PC-3 (cell line): Measurements from ENCODE around the gene NUDT13. TPM values are rescaled to one million over a fixed set of nuclear protein-coding genes. Genes with fewer than 3 reads are reported as not detected.
"Not testable (repeated sequence)": the region's sequence is repeated elsewhere in the genome, so short reads cannot be mapped to it uniquely, and the experiment has no call there.

ENCODE experiments used
- ATAC-seq: fragments of 200-7000 bp; cut with Tn5 transposase; 2 replicates; pipeline ENCODE4 v1.9.1; 2020; ENCODE audit warnings: mild to moderate bottlenecking, moderate library complexity
- BruUV-seq: library from RNA; stranded (reverse); fragments of 400-500 nt; replicated peaks from 2 replicates; lab custom pipeline; 2021; lab: Mats Ljungman, UMichigan
- CTCF ChIA-PET: fragments of 300-600 bp; sonication (Branson Sonifier 250); formaldehyde crosslinking; loops from one replicate; lab custom pipeline; 2022; ENCODE audit warnings: antibody characterized with exemption; lab: Charles Lee
- POLR2A ChIA-PET: fragments of 300-600 bp; sonication (Branson Sonifier 250); formaldehyde crosslinking; loops from one replicate; lab custom pipeline; 2022; ENCODE audit warnings: antibody characterized with exemption; ENCODE audit not compliant: unreplicated experiment; lab: Charles Lee
- DNase-seq: peaks from one replicate; pipeline ENCODE4 v3.0.0-alpha.2; 2015
- H2AFZ ChIP-seq: fragments of 300-600 bp; sonication (generic); 2 replicates; pipeline ENCODE4 v1.6.0; 2016; ENCODE audit warnings: antibody characterized with exemption, low read length
- H3F3A ChIP-seq: fragments of 300-600 bp; sonication (generic); one replicate; pipeline ENCODE4 v1.6.0; 2017; ENCODE audit warnings: antibody characterized with exemption, low read length, control low read depth, mild to moderate bottlenecking; ENCODE audit not compliant: unreplicated experiment
- H3K27ac ChIP-seq: fragments of 300-600 bp; sonication (generic); 2 replicates; pipeline ENCODE4 v1.5.1; 2016; ENCODE audit warnings: mild to moderate bottlenecking, low read length
- H3K27me3 ChIP-seq: fragments of 300-600 bp; sonication (generic); 2 replicates; pipeline ENCODE4 v1.6.1; 2016; ENCODE audit warnings: low read length, mixed read lengths
- H3K36me3 ChIP-seq: fragments of 300-600 bp; sonication (generic); 2 replicates; pipeline ENCODE4 v1.6.1; 2016; ENCODE audit warnings: low read depth, mixed run types, low read length, mixed read lengths
- H3K4me1 ChIP-seq: fragments of 300-600 bp; sonication (generic); 2 replicates; pipeline ENCODE4 v1.5.1; 2016; ENCODE audit warnings: low read length; ENCODE audit not compliant: insufficient read depth
- H3K4me2 ChIP-seq: fragments of 300-600 bp; sonication (generic); 2 replicates; pipeline ENCODE4 v1.6.0; 2016; ENCODE audit warnings: low read length
- H3K4me3 ChIP-seq: fragments of 300-600 bp; sonication (generic); 2 replicates; pipeline ENCODE4 v1.5.1; 2016; ENCODE audit warnings: mild to moderate bottlenecking, low read length, mixed read lengths
- H3K79me2 ChIP-seq: fragments of 300-600 bp; sonication (generic); 2 replicates; pipeline ENCODE4 v1.6.1; 2017; ENCODE audit warnings: low read length, mixed read lengths
- H3K9ac ChIP-seq: fragments of 300-600 bp; sonication (generic); 2 replicates; pipeline ENCODE4 v1.6.0; 2016; ENCODE audit warnings: mild to moderate bottlenecking, low read length
- H3K9me2 ChIP-seq: fragments of 300-600 bp; sonication (generic); replicated peaks from 2 replicates; pipeline ENCODE4 v1.6.1; 2016; ENCODE audit warnings: mixed run types, low read length, mixed read lengths
- H3K9me3 ChIP-seq: fragments of 300-600 bp; sonication (generic); 2 replicates; pipeline ENCODE4 v1.6.1; 2016; ENCODE audit warnings: low read length, mixed read lengths
- H4K20me1 ChIP-seq: fragments of 300-600 bp; sonication (generic); 2 replicates; pipeline ENCODE4 v1.6.1; 2016; ENCODE audit warnings: low read length, mixed read lengths
- EZH2 ChIP-seq: fragments of 300-600 bp; sonication (generic); IDR thresholded peaks from one replicate; pipeline ENCODE4 v1.6.1; 2017; ENCODE audit warnings: antibody characterized with exemption, mild to moderate bottlenecking, low read length; ENCODE audit not compliant: unreplicated experiment
- EZH2phosphoT487 ChIP-seq: fragments of 300-600 bp; sonication (generic); IDR thresholded peaks from 2 replicates; pipeline ENCODE4 v1.6.1; 2018; ENCODE audit warnings: mild to moderate bottlenecking, antibody characterized with exemption, low read length, borderline replicate concordance
- intact Hi-C: fragments of 100-400 bp; cut with micrococcal nuclease; formaldehyde crosslinking; loops from 2 replicates; pipeline ENCODE4 v1.9.0; 2023
- total RNA-seq: library from RNA; depleted of rRNA; stranded (reverse); fragments of >200 nt; gene quantifications from 2 replicates; pipeline ENCODE4 v1.2.3, GENCODE V29; 2014
- TF ChIP-seq, protein P1 (sequence below): fragments of 300-600 bp; sonication (generic); conservative IDR thresholded peaks from 2 replicates; pipeline ENCODE4 v1.5.1; 2017; ENCODE audit warnings: antibody characterized with exemption, low read depth, mild to moderate bottlenecking, low read length

NUDT13 gene
- total RNA-seq, 1 experiment from 2014 or later = 1.8 TPM

GRCh38 chr10:73139251-73139650 lies 29.0 kb downstream of the NUDT13 start:
- no peak overlapping the region for H3K4me2 ChIP-seq
- no peaks in the 10 kb centered on the region for H3F3A ChIP-seq
- TF ChIP-seq EZH2 (no peak), EZH2phosphoT487 (no peak)
- TF ChIP-seq, protein P1, sequence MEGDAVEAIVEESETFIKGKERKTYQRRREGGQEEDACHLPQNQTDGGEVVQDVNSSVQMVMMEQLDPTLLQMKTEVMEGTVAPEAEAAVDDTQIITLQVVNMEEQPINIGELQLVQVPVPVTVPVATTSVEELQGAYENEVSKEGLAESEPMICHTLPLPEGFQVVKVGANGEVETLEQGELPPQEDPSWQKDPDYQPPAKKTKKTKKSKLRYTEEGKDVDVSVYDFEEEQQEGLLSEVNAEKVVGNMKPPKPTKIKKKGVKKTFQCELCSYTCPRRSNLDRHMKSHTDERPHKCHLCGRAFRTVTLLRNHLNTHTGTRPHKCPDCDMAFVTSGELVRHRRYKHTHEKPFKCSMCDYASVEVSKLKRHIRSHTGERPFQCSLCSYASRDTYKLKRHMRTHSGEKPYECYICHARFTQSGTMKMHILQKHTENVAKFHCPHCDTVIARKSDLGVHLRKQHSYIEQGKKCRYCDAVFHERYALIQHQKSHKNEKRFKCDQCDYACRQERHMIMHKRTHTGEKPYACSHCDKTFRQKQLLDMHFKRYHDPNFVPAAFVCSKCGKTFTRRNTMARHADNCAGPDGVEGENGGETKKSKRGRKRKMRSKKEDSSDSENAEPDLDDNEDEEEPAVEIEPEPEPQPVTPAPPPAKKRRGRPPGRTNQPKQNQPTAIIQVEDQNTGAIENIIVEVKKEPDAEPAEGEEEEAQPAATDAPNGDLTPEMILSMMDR = no peak
- H3K27me3 ChIP-seq = no peaks in the 10 kb centered on the region
- no peak overlapping the region for H3K27ac ChIP-seq
- no peaks in the 10 kb centered on the region for H3K79me2 ChIP-seq
- peaks cover 3% of the 10 kb centered on the region; the same call in 1 of the 2 replicates for H3K4me1 ChIP-seq
- POLR2A ChIA-PET = interaction anchor here (0.5 to 0.6 kb wide), 5 partner anchors 28 to 197 kb away, joined by 3 to 22 read pairs (median 3); partner anchors contain the start of gene DNAJC9
- H3K36me3 ChIP-seq = peaks cover 73% of the 10 kb centered on the region
- no peak for ATAC-seq
- H3K4me3 ChIP-seq = no peak overlapping the region
- intact Hi-C loops = no loop called here
- no peak for DNase-seq
- CTCF ChIA-PET = interaction anchor here (0.5 to 1.1 kb wide), 2 partner anchors 43 to 44 kb away, joined by 3 to 5 read pairs; partner anchors contain the start of gene P4HA1
- BruUV-seq = no TSS peak
- H4K20me1 ChIP-seq = 0 out of 2 replicates have a peak, but pooled peaks cover 4% of the 10 kb centered on the region
- H3K9me3 ChIP-seq = no peaks in the 10 kb centered on the region
- no peak overlapping the region for H2AFZ ChIP-seq
- H3K9me2 ChIP-seq = no peaks in the 10 kb centered on the region
- no peak overlapping the region for H3K9ac ChIP-seq

GRCh38 chr10:73141603-73142002 lies 31.3 kb downstream of the NUDT13 start:
- H3K4me2 ChIP-seq = no peak overlapping the region
- H3K79me2 ChIP-seq = no peaks in the 10 kb centered on the region
- H3K4me1 ChIP-seq = peaks cover under 1% of the 10 kb centered on the region; the same call in 1 of the 2 replicates
- 0 out of 2 replicates have a peak, but pooled peaks cover 4% of the 10 kb centered on the region for H4K20me1 ChIP-seq
- peaks cover 71% of the 10 kb centered on the region for H3K36me3 ChIP-seq
- H3F3A ChIP-seq = no peaks in the 10 kb centered on the region
- no peaks in the 10 kb centered on the region for H3K9me2 ChIP-seq
- ATAC-seq (no peak), DNase-seq (no peak)
- intact Hi-C loops = no loop called here
- H3K27me3 ChIP-seq = no peaks in the 10 kb centered on the region
- no peaks in the 10 kb centered on the region for H3K9me3 ChIP-seq
- CTCF ChIA-PET = no interaction called here
- no TSS peak for BruUV-seq
- TF ChIP-seq EZH2 = no peak
- TF ChIP-seq, protein P1 = no peak
- no peak for TF ChIP-seq EZH2phosphoT487
- no peak overlapping the region for H2AFZ ChIP-seq
- H3K9ac ChIP-seq = no peak overlapping the region
- H3K4me3 ChIP-seq = no peak overlapping the region
- POLR2A ChIA-PET = no interaction called here
- H3K27ac ChIP-seq = no peak overlapping the region

DNA sequence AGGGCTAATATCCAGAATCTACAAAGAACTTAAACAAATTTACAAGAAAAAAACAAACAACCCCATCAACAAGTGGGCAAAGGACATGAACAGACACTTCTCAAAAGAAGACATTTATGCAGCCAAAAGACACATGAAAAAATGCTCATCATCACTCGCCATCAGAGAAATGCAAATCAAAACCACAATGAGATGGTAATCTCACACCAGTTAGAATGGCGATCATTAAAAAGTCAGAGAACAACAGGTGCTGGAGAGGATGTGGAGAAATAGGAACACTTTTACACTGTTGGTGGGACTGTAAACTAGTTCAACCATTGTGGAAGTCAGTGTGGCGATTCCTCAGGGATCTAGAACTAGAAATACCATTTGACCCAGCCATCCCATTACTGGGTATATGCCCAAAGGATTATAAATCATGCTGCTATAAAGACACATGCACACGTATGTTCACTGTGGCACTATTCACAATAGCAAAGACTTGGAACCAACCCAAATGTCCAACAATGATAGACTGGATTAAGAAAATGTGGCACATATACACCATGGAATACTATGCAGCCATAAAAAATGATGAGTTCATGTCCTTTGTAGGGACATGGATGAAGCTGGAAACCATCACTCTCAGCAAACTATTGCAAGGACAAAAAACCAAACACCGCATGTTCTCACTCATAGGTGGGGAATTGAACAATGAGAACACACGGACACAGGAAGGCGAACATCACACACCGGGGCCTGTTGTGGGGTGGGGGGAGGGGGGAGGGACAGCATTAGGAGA lies 40.6 kb downstream of the NUDT13 start:
- H3K9ac ChIP-seq, H3K9me2 ChIP-seq, H3K27me3 ChIP-seq, DNase-seq, H3K27ac ChIP-seq, CTCF ChIA-PET, intact Hi-C loops, H2AFZ ChIP-seq, H3K9me3 ChIP-seq, H3K4me2 ChIP-seq, BruUV-seq, H3K4me3 ChIP-seq, ATAC-seq, H3K4me1 ChIP-seq, POLR2A ChIA-PET: not testable (repeated sequence)
- Histone ChIP-seq H3F3A (peaks cover 13% of the 10 kb centered on the region), H3K79me2 (peaks cover 14% of the 10 kb centered on the region; the same call in 1 of the 2 replicates), H4K20me1 (peaks cover 12% of the 10 kb centered on the region; the same call in 1 of the 2 replicates), H3K36me3 (peaks cover 68% of the 10 kb centered on the region)
